ENCODE data around the gene SIX3.

GRCh38 chr2:44943031-44943692 is 1.7 kb downstream of the SIX3 start:
- TF ChIP-seq CTCF (conservative IDR thresholded peaks at IDR 0.05; ENCODE audit: low read depth, low read length) = no peak
- no peak for TF ChIP-seq EZH2 (IDR thresholded peaks at IDR 0.05; ENCODE audit: low read length, unreplicated experiment)
